ENCODE measurements around the gene TDRD5.

The TDRD5 gene

GRCh38 chr1:179590671-179591070 is 961 bp upstream of the TDRD5 start:
- H3K27me3 ChIP-seq (replicated peaks; ENCODE audit: control insufficient read depth, insufficient read depth, low read length), result no peaks in the 10 kb centered on the region; the same call in 1 of the 2 replicates
- TF ChIP-seq CTCF (IDR thresholded peaks at IDR 0.05; ENCODE audit: insufficient read depth, low read length, poor library complexity, severe bottlenecking), result no peak

GRCh38 chr1:179591253-179591591 is 410 bp upstream of the TDRD5 start:
- no peaks in the 10 kb centered on the region; the same call in 1 of the 2 replicates for H3K27me3 ChIP-seq (replicated peaks; ENCODE audit: control insufficient read depth, insufficient read depth, low read length)
- no peak for TF ChIP-seq CTCF (IDR thresholded peaks at IDR 0.05; ENCODE audit: insufficient read depth, low read length, poor library complexity, severe bottlenecking)
- no peak overlapping the region for H3K4me3 ChIP-seq (replicated peaks; ENCODE audit: low read depth, low read length)
- no peak for DNase-seq (ENCODE audit: extremely low read depth, insufficient read length)
- H3K36me3 ChIP-seq (ENCODE audit: control insufficient read depth, insufficient read depth, low read length), result no peaks in the 10 kb centered on the region

More at GRCh38 chr1:179590671-179591070, 961 bp upstream of the TDRD5 start:
- Histone ChIP-seq H3K36me3 (ENCODE audit: control insufficient read depth, insufficient read depth, low read length) (no peaks in the 10 kb centered on the region), H3K4me3 (replicated peaks; ENCODE audit: low read depth, low read length) (no peak overlapping the region)
- DNase-seq (ENCODE audit: extremely low read depth, insufficient read length), result no peak

GRCh38 chr1:179598631-179599030 is 7.0 kb downstream of the TDRD5 start:
- DNase-seq (ENCODE audit: extremely low read depth, insufficient read length), result no peak
- Histone ChIP-seq H3K36me3 (ENCODE audit: control insufficient read depth, insufficient read depth, low read length) (no peaks in the 10 kb centered on the region), H3K27me3 (replicated peaks; ENCODE audit: control insufficient read depth, insufficient read depth, low read length) (no peaks in the 10 kb centered on the region), H3K4me3 (replicated peaks; ENCODE audit: low read depth, low read length) (no peak overlapping the region)
- TF ChIP-seq CTCF (IDR thresholded peaks at IDR 0.05; ENCODE audit: insufficient read depth, low read length, poor library complexity, severe bottlenecking), result no peak

- no peaks in the 10 kb centered on the region for H3K36me3 ChIP-seq (ENCODE audit: control insufficient read depth, insufficient read depth, low read length)
- no peak for DNase-seq (ENCODE audit: extremely low read depth, insufficient read length)
- H3K4me3 ChIP-seq (replicated peaks; ENCODE audit: low read depth, low read length), result no peak overlapping the region
- H3K27me3 ChIP-seq (replicated peaks; ENCODE audit: control insufficient read depth, insufficient read depth, low read length), result no peaks in the 10 kb centered on the region
- peak; percentile 35 for TF ChIP-seq CTCF (IDR thresholded peaks at IDR 0.05; ENCODE audit: insufficient read depth, low read length, poor library complexity, severe bottlenecking)
Observed at GRCh38 chr1:179599623-179600249, 8.1 kb downstream of the TDRD5 start.

- no peaks in the 10 kb centered on the region for H3K36me3 ChIP-seq (ENCODE audit: control insufficient read depth, insufficient read depth, low read length)
- TF ChIP-seq CTCF (IDR thresholded peaks at IDR 0.05; ENCODE audit: insufficient read depth, low read length, poor library complexity, severe bottlenecking), result no peak
- no peak overlapping the region for H3K4me3 ChIP-seq (replicated peaks; ENCODE audit: low read depth, low read length)
- no peaks in the 10 kb centered on the region for H3K27me3 ChIP-seq (replicated peaks; ENCODE audit: control insufficient read depth, insufficient read depth, low read length)
- no peak for DNase-seq (ENCODE audit: extremely low read depth, insufficient read length)
Observed at GRCh38 chr1:179601093-179601492, 9.5 kb downstream of the TDRD5 start.

GRCh38 chr1:179612361-179612760 is 20.7 kb downstream of the TDRD5 start:
- H3K4me3 ChIP-seq (replicated peaks; ENCODE audit: low read depth, low read length), result no peak overlapping the region
- no peak for DNase-seq (ENCODE audit: extremely low read depth, insufficient read length)
- no peak for TF ChIP-seq CTCF (IDR thresholded peaks at IDR 0.05; ENCODE audit: insufficient read depth, low read length, poor library complexity, severe bottlenecking)

More at GRCh38 chr1:179612361-179612760, 20.7 kb downstream of the TDRD5 start:
- Histone ChIP-seq H3K36me3 (ENCODE audit: control insufficient read depth, insufficient read depth, low read length) (no peaks in the 10 kb centered on the region), H3K27me3 (replicated peaks; ENCODE audit: control insufficient read depth, insufficient read depth, low read length) (no peaks in the 10 kb centered on the region)
